Panc1 (cell line): Measurements from ENCODE around the gene MYO18A. TPM values are rescaled to one million over a fixed set of nuclear protein-coding genes. Genes with fewer than 3 reads are reported as not detected.

Experiments
- ATAC-seq: fragments of 200-7000 bp; cut with Tn5 transposase; 2 replicates; pipeline ENCODE4 v1.9.1; 2020; ENCODE audit warnings: mild to moderate bottlenecking, moderate library complexity
- BruUV-seq: library from RNA; stranded (reverse); fragments of 400-500 nt; replicated peaks from 2 replicates; lab custom pipeline; 2021; lab: Mats Ljungman, UMichigan
- CTCF ChIA-PET: fragments of 300-600 bp; sonication (Branson Sonifier 250); formaldehyde crosslinking; loops from one replicate; lab custom pipeline; 2022; ENCODE audit warnings: antibody characterized with exemption; lab: Charles Lee
- POLR2A ChIA-PET: fragments of 300-600 bp; sonication (Branson Sonifier 250); formaldehyde crosslinking; loops from one replicate; lab custom pipeline; 2022; ENCODE audit warnings: antibody characterized with exemption; lab: Charles Lee
- DNase-seq: peaks from one replicate; pipeline ENCODE4 v3.0.0-alpha.2; 2010; ENCODE audit warnings: low read depth, low spot score
- H3K27ac ChIP-seq: 2 replicates; pipeline ENCODE4 v1.5.1; 2011; ENCODE audit warnings: mild to moderate bottlenecking, low read length, inconsistent platforms
- H3K27me3 ChIP-seq: fragments of 200-500 bp; sonication (Bioruptor generic); 2 replicates; pipeline ENCODE4 v1.6.0; 2014; ENCODE audit warnings: low read length, inconsistent platforms; ENCODE audit not compliant: control insufficient read depth, insufficient read depth
- H3K36me3 ChIP-seq: fragments of 200-500 bp; sonication (Bioruptor generic); 2 replicates; pipeline ENCODE4 v1.5.1; 2014; ENCODE audit warnings: inconsistent platforms, mild to moderate bottlenecking, low read length, moderate library complexity; ENCODE audit not compliant: control insufficient read depth, insufficient read depth
- H3K4me1 ChIP-seq: 2 replicates; pipeline ENCODE4 v1.5.1; 2011; ENCODE audit warnings: inconsistent platforms, mild to moderate bottlenecking, low read length, moderate library complexity; ENCODE audit not compliant: control insufficient read depth, insufficient read depth
- H3K4me3 ChIP-seq, 2 experiments: 2 replicates each; pipeline ENCODE4 v1.5.1; 2011 to 2012; ENCODE audit warnings: low read depth in 2 of 2, low read length in 2 of 2, mild to moderate bottlenecking in 2 of 2, inconsistent platforms in 1 of 2, moderate library complexity in 1 of 2
- H3K9me3 ChIP-seq: fragments of 200-500 bp; sonication (Bioruptor generic); 2 replicates; pipeline ENCODE4 v1.5.1; 2014; ENCODE audit warnings: low read depth, mild to moderate bottlenecking, inconsistent platforms, low read length, moderate library complexity; ENCODE audit not compliant: control insufficient read depth, insufficient read depth
- CTCF ChIP-seq: fragments of 450-650 bp; IDR thresholded peaks from 2 replicates; pipeline ENCODE4 v1.5.1; 2017; ENCODE audit warnings: mild to moderate bottlenecking
- POLR2AphosphoS5 ChIP-seq: IDR thresholded peaks from 2 replicates; pipeline ENCODE4 v1.6.1; 2012; ENCODE audit warnings: mild to moderate bottlenecking, low read depth, low read length, moderate library complexity
- REST ChIP-seq, 2 experiments: IDR thresholded peaks; 2 replicates each; pipeline ENCODE4 v1.6.1; 2011 to 2012; ENCODE audit warnings: low read depth in 2 of 2, control low read depth in 1 of 2, low read length in 1 of 2, mild to moderate bottlenecking in 1 of 2, moderate library complexity in 1 of 2; ENCODE audit not compliant: insufficient read depth in 1 of 2
- SIN3A ChIP-seq: IDR thresholded peaks from 2 replicates; pipeline ENCODE4 v1.6.1; 2012; ENCODE audit warnings: low read depth, mild to moderate bottlenecking, low read length, moderate library complexity, borderline replicate concordance; ENCODE audit not compliant: insufficient read depth
- TCF7L2 ChIP-seq: IDR thresholded peaks from 2 replicates; pipeline ENCODE4 v1.6.1; 2011; ENCODE audit warnings: mild to moderate bottlenecking, low read depth, low read length, inconsistent platforms
- in situ Hi-C: cut with HindIII; loops from 2 replicates; pipeline ENCODE4 v1.10.0; 2016; ENCODE audit warnings: low sequenced_read_pairs, low pct_unique_long_range_greater_than_20kb
- intact Hi-C: fragments of 100-400 bp; cut with micrococcal nuclease; formaldehyde crosslinking; loops from one replicate; pipeline ENCODE4 v1.10.0; 2022; ENCODE audit not compliant: unreplicated experiment
- total RNA-seq: library from RNA; stranded (reverse); gene quantifications from one replicate; pipeline ENCODE4 v1.2.1, GENCODE V29; 2021; ENCODE audit not compliant: unreplicated experiment

Gene MYO18A
- total RNA-seq, 1 experiment from 2014 or later, result 108 TPM

GRCh38 chr17:29156781-29157180, 23.4 kb downstream of the MYO18A start:
- ChIA-PET CTCF (interaction anchor here (0.6 kb wide), 1 partner anchor 16 kb away, joined by 6 read pairs; no protein-coding TSS in a partner anchor), POLR2A (interaction anchor here (0.7 kb wide), 1 partner anchor 23 kb away, joined by 8 read pairs; the partner anchor contains the start of gene MYO18A)
- ATAC-seq (no peak), DNase-seq (no peak)
- H3K4me3 ChIP-seq, result no peak overlapping the region
- in situ Hi-C loops, result no loop called here
- intact Hi-C loops, result no loop called here
- no TSS peak for BruUV-seq
- peaks cover 91% of the 10 kb centered on the region for H3K4me1 ChIP-seq
- H3K27ac ChIP-seq, result peak overlapping the region; percentile 97
- H3K27me3 ChIP-seq, result no peaks in the 10 kb centered on the region
- H3K9me3 ChIP-seq, result no peaks in the 10 kb centered on the region
- no peaks in the 10 kb centered on the region for H3K36me3 ChIP-seq
- no peak for TF ChIP-seq SIN3A
- TF ChIP-seq TCF7L2, result no peak
- no peak for TF ChIP-seq REST (IDR thresholded peaks at IDR 0.05; ENCODE audit: insufficient read depth in 1 of 2, low read depth in 2 of 2, low read length in 1 of 2)
- no peak for TF ChIP-seq CTCF
- no peak for TF ChIP-seq POLR2AphosphoS5

- BruUV-seq, result no TSS peak
- ATAC-seq (0 out of 2 replicates have a peak, but pooled peaks have one; percentile 0), DNase-seq (no peak)
- H3K27ac ChIP-seq, result peak overlapping the region; percentile 97
- no peaks in the 10 kb centered on the region for H3K27me3 ChIP-seq
- POLR2A ChIA-PET, result no interaction called here
- CTCF ChIA-PET, result interaction anchor here (0.6 kb wide), 1 partner anchor 22 kb away, joined by 5 read pairs; no protein-coding TSS in a partner anchor
- H3K36me3 ChIP-seq, result no peaks in the 10 kb centered on the region
- H3K4me1 ChIP-seq, result peaks cover 99% of the 10 kb centered on the region
- in situ Hi-C loops, result no loop called here
- intact Hi-C loops, result no loop called here
- no peak for TF ChIP-seq TCF7L2
- TF ChIP-seq SIN3A, result no peak
- no peak for TF ChIP-seq POLR2AphosphoS5
- TF ChIP-seq CTCF, result no peak
- TF ChIP-seq REST (IDR thresholded peaks at IDR 0.05; ENCODE audit: insufficient read depth in 1 of 2, low read depth in 2 of 2, low read length in 1 of 2), result no peak
- no peaks in the 10 kb centered on the region for H3K9me3 ChIP-seq
- H3K4me3 ChIP-seq, result no peak overlapping the region
Measured at GRCh38 chr17:29155966-29156338, 24.2 kb downstream of the MYO18A start.
